A549 (cell line): ENCODE data around the gene PMS1. TPM values are rescaled to one million over a fixed set of nuclear protein-coding genes. Genes with fewer than 3 reads are reported as not detected.

Experiments used
- ATAC-seq, 2 experiments: fragments of 200-7000 bp in 1 of 2; fragments of >200 bp in 1 of 2; cut with Nextera tagmentation in 1 of 2; cut with Tn5 transposase in 1 of 2; 3 replicates each; pipeline versions ENCODE4 v1.8.0 to v1.9.1; 2018 to 2020; ENCODE audit warnings: mild to moderate bottlenecking in 1 of 2, moderate library complexity in 1 of 2
- CTCF ChIA-PET: fragments of 300-600 bp; sonication (Branson Sonifier 250); formaldehyde crosslinking; extraction: SDS; loops from one replicate; lab custom pipeline; 2021; ENCODE audit warnings: antibody characterized with exemption, inconsistent platforms; lab: Yijun Ruan, JAX
- POLR2A ChIA-PET: fragments of 350-600 bp; formaldehyde crosslinking; extraction: SDS; loops from one replicate; lab custom pipeline; 2021; ENCODE audit warnings: antibody characterized with exemption, inconsistent platforms; lab: Yijun Ruan, JAX
- DNase-seq, 2 experiments: peaks; one replicate each; pipeline versions ENCODE4 v3.0.0 to v3.0.0-alpha.2; 2011 to 2016; ENCODE audit warnings: low read depth in 1 of 2, low spot score in 1 of 2
- FAIRE-seq: peaks from 2 replicates; lab custom pipeline; 2011; peaks lifted over from hg19 to GRCh38; lab: Jason Lieb, UNC
- H3K27ac ChIP-seq, 2 experiments: fragments of >200 bp; sonication (Bioruptor Twin); formaldehyde crosslinking; 3 replicates each; pipeline ENCODE4 v1.5.1; 2016 to 2017
- H3K4me1 ChIP-seq: fragments of >200 bp; sonication (Bioruptor Twin); formaldehyde crosslinking; 3 replicates; pipeline ENCODE4 v1.6.1; 2016
- H3K4me2 ChIP-seq: fragments of >200 bp; sonication (Bioruptor Twin); formaldehyde crosslinking; 3 replicates; pipeline ENCODE4 v1.6.1; 2016
- H3K4me3 ChIP-seq: fragments of >200 bp; sonication (Bioruptor Twin); formaldehyde crosslinking; 3 replicates; pipeline ENCODE4 v1.5.1; 2016
- H3K9me3 ChIP-seq: fragments of >200 bp; sonication (Bioruptor Twin); formaldehyde crosslinking; 3 replicates; pipeline ENCODE4 v1.6.1; 2016
- ATOH8 ChIP-seq: fragments of 250-450 bp; sonication (Bioruptor Pico); IDR thresholded peaks from 2 replicates; pipeline ENCODE4 v1.5.0; 2020; ENCODE audit warnings: low read depth, mild to moderate bottlenecking, moderate library complexity
- BHLHE40 ChIP-seq: IDR thresholded peaks from 2 replicates; pipeline ENCODE4 v1.6.1; 2012; ENCODE audit warnings: low read depth, low read length, inconsistent platforms
- CEBPB ChIP-seq, 2 experiments: fragments of >200 bp in 1 of 2; sonication (Bioruptor Twin) in 1 of 2; formaldehyde crosslinking in 1 of 2; IDR thresholded peaks; 2 replicates each; pipeline ENCODE4 v1.6.1; 2012 to 2016
- CHD2 ChIP-seq: fragments of 150-350 bp; IDR thresholded peaks from 2 replicates; pipeline ENCODE4 v1.6.1; 2014; ENCODE audit warnings: low read length; ENCODE audit not compliant: partially characterized antibody
- EP300 ChIP-seq, 2 experiments: fragments of >200 bp; sonication (Bioruptor Twin); formaldehyde crosslinking; IDR thresholded peaks; 2 replicates in 1 of 2; 3 replicates in 1 of 2; pipeline ENCODE4 v1.6.1; 2016 to 2017
- ESRRA ChIP-seq: fragments of 150-350 bp; IDR thresholded peaks from 2 replicates; pipeline ENCODE4 v1.6.1; 2014; ENCODE audit warnings: mild to moderate bottlenecking, low read length, borderline replicate concordance
- FOSL2 ChIP-seq, 2 experiments: fragments of 450-650 bp in 1 of 2; fragments of >200 bp in 1 of 2; sonication (Bioruptor Twin) in 1 of 2; formaldehyde crosslinking; IDR thresholded peaks; 2 replicates each; pipeline versions ENCODE4 v1.5.0 to v1.6.1; 2016 to 2020; ENCODE audit warnings: mild to moderate bottlenecking in 1 of 2, moderate library complexity in 1 of 2
- HDAC2 ChIP-seq: fragments of 200-600 bp; sonication (generic); IDR thresholded peaks from 2 replicates; pipeline ENCODE4 v1.6.1; 2016
- HOXB5 ChIP-seq: fragments of 250-450 bp; sonication (Bioruptor Pico); IDR thresholded peaks from 2 replicates; pipeline ENCODE4 v1.5.0; 2020; ENCODE audit warnings: mild to moderate bottlenecking, moderate library complexity
- JUN ChIP-seq, 2 experiments: fragments of >200 bp; sonication (Bioruptor Twin); formaldehyde crosslinking; IDR thresholded peaks; 2 replicates in 1 of 2; 3 replicates in 1 of 2; pipeline ENCODE4 v1.6.1; 2016 to 2017
- MYC ChIP-seq: IDR thresholded peaks from 2 replicates; pipeline ENCODE4 v1.6.1; 2012; ENCODE audit warnings: mild to moderate bottlenecking, inconsistent platforms, low read length, improper control_type of control experiment, borderline replicate concordance
- NFE2L2 ChIP-seq: fragments of 150-350 bp; conservative IDR thresholded peaks from 2 replicates; pipeline ENCODE4 v1.6.1; 2014; ENCODE audit warnings: low read length
- NPAS2 ChIP-seq: fragments of 250-450 bp; sonication (Bioruptor Pico); IDR thresholded peaks from 2 replicates; pipeline ENCODE4 v1.8.0; 2022; ENCODE audit warnings: mild to moderate bottlenecking, moderate library complexity, borderline replicate concordance
- NR3C1 ChIP-seq: fragments of >200 bp; sonication (Bioruptor Twin); formaldehyde crosslinking; IDR thresholded peaks from 3 replicates; pipeline ENCODE4 v1.6.1; 2017
- POLR2A ChIP-seq: IDR thresholded peaks from 2 replicates; pipeline ENCODE4 v1.6.1; 2012; ENCODE audit warnings: mild to moderate bottlenecking, low read length
- POLR2AphosphoS2 ChIP-seq: conservative IDR thresholded peaks from 2 replicates; pipeline ENCODE4 v1.6.1; 2012; ENCODE audit warnings: low read length, improper control_type of control experiment, inconsistent platforms
- RARB ChIP-seq: fragments of 250-450 bp; sonication (Bioruptor Pico); IDR thresholded peaks from 2 replicates; pipeline ENCODE4 v1.8.0; 2021; ENCODE audit warnings: mild to moderate bottlenecking, moderate library complexity
- RNF2 ChIP-seq: fragments of 200-600 bp; sonication (generic); IDR thresholded peaks from 2 replicates; pipeline ENCODE4 v1.6.1; 2016; ENCODE audit warnings: low read depth, mild to moderate bottlenecking, antibody characterized with exemption, moderate library complexity, borderline replicate concordance
- SMC3 ChIP-seq: fragments of >200 bp; sonication (Bioruptor Twin); formaldehyde crosslinking; IDR thresholded peaks from 3 replicates; pipeline ENCODE4 v1.6.1; 2018; ENCODE audit warnings: inconsistent platforms
- SREBF2 ChIP-seq: fragments of 450-650 bp; IDR thresholded peaks from 2 replicates; pipeline ENCODE4 v1.6.1; 2014; ENCODE audit warnings: mild to moderate bottlenecking, moderate library complexity
- USF2 ChIP-seq: fragments of 450-650 bp; IDR thresholded peaks from 2 replicates; pipeline ENCODE4 v1.6.1; 2014; ENCODE audit warnings: antibody characterized with exemption
- ZFP36 ChIP-seq: fragments of 450-650 bp; IDR thresholded peaks from 2 replicates; pipeline ENCODE4 v1.6.1; 2014; ENCODE audit warnings: borderline replicate concordance; ENCODE audit not compliant: partially characterized antibody
- WGBS: methylation state at CpG from one replicate; pipeline ENCODE4 v1.1.6; 2017; ENCODE audit errors: missing lambda C conversion rate; 5-methylcytosine and 5-hydroxymethylcytosine counted together
- polyA plus RNA-seq, 4 experiments: library from polyadenylated mRNA; depleted of rRNA in 3 of 4; stranded (reverse); fragments of >200 nt; fragmentation: RNase III in 1 of 4; extraction: RNeasy Plus Mini Kit Qiagen cat#74134 plus additional on column Dnase treatment in 1 of 4; gene quantifications; 2 replicates in 3 of 4; 3 replicates in 1 of 4; pipeline ENCODE4 v1.2.3, GENCODE V29; 2011 to 2017
- TF ChIP-seq, protein P1 (sequence below): fragments of >200 bp; sonication (Bioruptor Twin); formaldehyde crosslinking; IDR thresholded peaks from 3 replicates; pipeline ENCODE4 v1.6.1; 2016
- TF ChIP-seq, protein P2 (sequence below): fragments of 250-450 bp; sonication (Bioruptor Pico); IDR thresholded peaks from 2 replicates; pipeline ENCODE4 v1.5.0; 2021; ENCODE audit warnings: mild to moderate bottlenecking, moderate library complexity, borderline replicate concordance

PMS1 gene
- polyA plus RNA-seq, 2 of the 4 experiments (the other 2 are of a cell fraction), result 16.1 to 28.9 TPM

DNA sequence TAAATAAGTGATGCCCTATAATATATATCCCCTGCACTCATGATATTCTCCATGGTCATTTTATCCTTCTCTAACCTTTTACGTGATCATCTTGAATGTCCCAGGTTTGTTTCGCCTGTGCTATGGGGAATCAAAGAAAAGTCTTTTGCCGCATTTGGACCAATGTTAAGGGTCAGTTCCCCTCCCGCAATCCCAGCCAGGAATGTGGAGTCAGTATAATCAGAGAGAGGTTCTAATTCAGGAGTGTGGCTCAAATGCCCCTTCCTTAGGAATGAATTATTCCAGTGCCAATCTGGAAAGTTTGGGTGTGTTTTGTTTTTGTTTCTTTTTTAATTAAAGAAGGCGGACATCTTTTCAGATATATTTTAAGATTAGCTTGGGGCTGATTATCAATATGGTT, 41.8 kb downstream of the PMS1 start:
- no peak for DNase-seq
- Histone ChIP-seq H3K27ac (no peak overlapping the region; a peak in 1 of 6 replicates), H3K4me1 (peaks cover 8% of the 10 kb centered on the region; the same call in 2 of the 3 replicates), H3K4me2 (no peak overlapping the region), H3K4me3 (no peak overlapping the region), H3K9me3 (no peaks in the 10 kb centered on the region)
- ATAC-seq, result no peak
- ChIA-PET CTCF (interaction anchor here (0.7 kb wide), 1 partner anchor 11 kb away, joined by 4 read pairs; no protein-coding TSS in a partner anchor), POLR2A (no interaction called here)
- WGBS, result 96% methylated on average over 5 of the region's 5 CpGs
- no peak for FAIRE-seq
- no peak for TF ChIP-seq POLR2A
- TF ChIP-seq JUN (IDR thresholded peaks at IDR 0.05), result no peak
- TF ChIP-seq FOSL2 (IDR thresholded peaks at IDR 0.05), result no peak
- TF ChIP-seq FOSL2 (CRISPR knock-in tag; IDR thresholded peaks at IDR 0.05), result no peak
- TF ChIP-seq NPAS2 (CRISPR knock-in tag), result no peak
- no peak for TF ChIP-seq EP300 (IDR thresholded peaks at IDR 0.05)
- TF ChIP-seq HOXB5 (CRISPR knock-in tag), result no peak
- no peak for TF ChIP-seq SREBF2
- no peak for TF ChIP-seq ATOH8
- TF ChIP-seq NR3C1, result no peak
- no peak for TF ChIP-seq USF2
- no peak for TF ChIP-seq RARB
- no peak for TF ChIP-seq CHD2
- TF ChIP-seq MYC, result no peak
- no peak for TF ChIP-seq RNF2
- no peak for TF ChIP-seq ZFP36
- no peak for TF ChIP-seq NFE2L2
- TF ChIP-seq, all 56 proteins: peak for 0

DNA sequence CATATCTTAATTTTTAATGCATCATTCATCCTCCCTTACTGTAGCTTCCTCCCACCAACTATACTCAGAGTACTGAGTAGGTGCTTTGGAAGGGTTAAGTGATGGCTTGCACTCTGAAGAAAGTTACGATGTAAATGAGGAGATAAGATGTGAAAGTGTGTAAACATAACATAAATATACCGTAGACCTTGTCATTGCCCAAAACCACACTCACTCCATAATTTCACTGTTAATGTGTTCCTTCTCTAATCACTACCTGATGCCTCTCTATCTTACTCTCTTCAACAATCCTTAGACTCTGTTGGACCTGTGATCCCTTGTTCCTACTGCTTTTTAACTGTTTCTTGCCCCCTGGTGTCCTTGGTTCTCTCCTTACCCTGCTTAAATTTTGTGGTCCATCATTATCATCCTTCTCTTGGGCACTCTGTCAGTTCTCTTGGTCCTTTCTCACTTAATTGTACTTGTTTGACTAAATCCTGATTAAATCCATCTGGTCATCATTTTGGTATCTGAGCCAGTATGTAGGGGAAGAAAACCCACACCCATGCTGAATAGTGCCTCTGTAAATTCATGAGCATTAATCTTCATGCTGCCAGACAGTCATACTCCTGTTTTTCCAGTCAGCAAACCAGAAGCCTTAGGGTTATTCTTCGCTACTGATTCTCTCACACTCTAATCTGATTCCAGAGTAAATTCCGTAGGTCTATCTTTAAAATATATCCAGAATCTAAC, 45.0 kb downstream of the PMS1 start:
- WGBS, result 93% methylated on average over 4 of the region's 4 CpGs
- POLR2A ChIA-PET, result no interaction called here
- Histone ChIP-seq H3K4me3 (no peak overlapping the region), H3K4me2 (no peak overlapping the region), H3K4me1 (peaks cover 8% of the 10 kb centered on the region; the same call in 2 of the 3 replicates), H3K9me3 (no peaks in the 10 kb centered on the region), H3K27ac (no peak overlapping the region)
- FAIRE-seq (no peak), DNase-seq (no peak), ATAC-seq (no peak)
- TF ChIP-seq HDAC2 (no peak), FOSL2 (IDR thresholded peaks at IDR 0.05) (no peak), FOSL2 (CRISPR knock-in tag; IDR thresholded peaks at IDR 0.05) (no peak), SMC3 (no peak), EP300 (IDR thresholded peaks at IDR 0.05) (no peak), POLR2AphosphoS2 (no peak), NFE2L2 (no peak; the same call in 1 of the 2 replicates), MYC (no peak), CEBPB (IDR thresholded peaks at IDR 0.05) (no peak), BHLHE40 (no peak), POLR2A (no peak), ESRRA (no peak), NPAS2 (CRISPR knock-in tag) (no peak)
- TF ChIP-seq, protein P1, sequence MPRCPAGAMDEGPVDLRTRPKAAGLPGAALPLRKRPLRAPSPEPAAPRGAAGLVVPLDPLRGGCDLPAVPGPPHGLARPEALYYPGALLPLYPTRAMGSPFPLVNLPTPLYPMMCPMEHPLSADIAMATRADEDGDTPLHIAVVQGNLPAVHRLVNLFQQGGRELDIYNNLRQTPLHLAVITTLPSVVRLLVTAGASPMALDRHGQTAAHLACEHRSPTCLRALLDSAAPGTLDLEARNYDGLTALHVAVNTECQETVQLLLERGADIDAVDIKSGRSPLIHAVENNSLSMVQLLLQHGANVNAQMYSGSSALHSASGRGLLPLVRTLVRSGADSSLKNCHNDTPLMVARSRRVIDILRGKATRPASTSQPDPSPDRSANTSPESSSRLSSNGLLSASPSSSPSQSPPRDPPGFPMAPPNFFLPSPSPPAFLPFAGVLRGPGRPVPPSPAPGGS, result no peak
- TF ChIP-seq, protein P2, sequence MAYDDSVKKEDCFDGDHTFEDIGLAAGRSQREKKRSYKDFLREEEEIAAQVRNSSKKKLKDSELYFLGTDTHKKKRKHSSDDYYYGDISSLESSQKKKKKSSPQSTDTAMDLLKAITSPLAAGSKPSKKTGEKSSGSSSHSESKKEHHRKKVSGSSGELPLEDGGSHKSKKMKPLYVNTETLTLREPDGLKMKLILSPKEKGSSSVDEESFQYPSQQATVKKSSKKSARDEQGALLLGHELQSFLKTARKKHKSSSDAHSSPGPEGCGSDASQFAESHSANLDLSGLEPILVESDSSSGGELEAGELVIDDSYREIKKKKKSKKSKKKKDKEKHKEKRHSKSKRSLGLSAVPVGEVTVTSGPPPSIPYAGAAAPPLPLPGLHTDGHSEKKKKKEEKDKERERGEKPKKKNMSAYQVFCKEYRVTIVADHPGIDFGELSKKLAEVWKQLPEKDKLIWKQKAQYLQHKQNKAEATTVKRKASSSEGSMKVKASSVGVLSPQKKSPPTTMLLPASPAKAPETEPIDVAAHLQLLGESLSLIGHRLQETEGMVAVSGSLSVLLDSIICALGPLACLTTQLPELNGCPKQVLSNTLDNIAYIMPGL (CRISPR knock-in tag), result no peak
- CTCF ChIA-PET, result interaction anchor here (1.0 kb wide), 1 partner anchor 10 kb away, joined by 3 read pairs; no protein-coding TSS in a partner anchor
